BLaER1 treated with 17β-estradiol and CSF1 and Interleukin-3, amounts not matched to agents 10 nM and 100 nM (cell line): ENCODE measurements around the gene GPX1.
"Not testable (repeated sequence)": the region's sequence is repeated elsewhere in the genome, so short reads cannot be mapped to it uniquely, and the experiment has no call there.

Source experiments
- H3K27ac ChIP-seq, 11 experiments: shearing (Covaris generic); formaldehyde crosslinking; 2 replicates each; pipeline ENCODE4 v1.8.1; 2022
- H3K27me3 ChIP-seq, 11 experiments: shearing (Covaris generic); formaldehyde crosslinking; 2 replicates each; pipeline ENCODE4 v1.8.1; 2022
- H3K36me3 ChIP-seq, 11 experiments: shearing (Covaris generic); formaldehyde crosslinking; 2 replicates each; pipeline ENCODE4 v1.8.1; 2022
- H3K4me1 ChIP-seq, 10 experiments: shearing (Covaris generic); formaldehyde crosslinking; 2 replicates each; pipeline ENCODE4 v1.8.1; 2022
- H3K4me2 ChIP-seq, 11 experiments: shearing (Covaris generic); formaldehyde crosslinking; 2 replicates each; pipeline ENCODE4 v1.8.1; 2022
- H3K4me3 ChIP-seq, 10 experiments: shearing (Covaris generic); formaldehyde crosslinking; 2 replicates each; pipeline ENCODE4 v1.8.1; 2022
- H3K9ac ChIP-seq, 11 experiments: shearing (Covaris generic); formaldehyde crosslinking; 2 replicates each; pipeline ENCODE4 v1.8.1; 2022
- H3K9me3 ChIP-seq, 11 experiments: shearing (Covaris generic); formaldehyde crosslinking; replicated peaks in 1 of 11; 2 replicates each; pipeline ENCODE4 v1.8.1; 2022
- H4K20me1 ChIP-seq, 11 experiments: shearing (Covaris generic); formaldehyde crosslinking; 2 replicates each; pipeline ENCODE4 v1.8.1; 2022
- Cebpa-rat ChIP-seq, 11 experiments: shearing (Covaris generic); IDR thresholded peaks; 2 replicates each; pipeline ENCODE4 v1.8.1; 2022

Gene GPX1

GRCh38 chr3:49352890-49353421 is 5.2 kb downstream of the GPX1 start:
- H4K20me1 ChIP-seq, result peaks cover 13 to 29% (median 18%) of the 10 kb centered on the region in 11 experiments; a peak in 17 of 22 replicates
- no peaks in the 10 kb centered on the region for H3K27me3 ChIP-seq
- H3K36me3 ChIP-seq, result peaks cover 30 to 37% (median 35%) of the 10 kb centered on the region in 11 experiments
- H3K4me3 ChIP-seq, result peak overlapping the region in 2 of 10 experiments; percentile 39 to 46; a peak in 2 of 20 replicates
- peak overlapping the region; percentile 93 to 100 (median 97) for H3K27ac ChIP-seq
- peaks cover 0 to 8% (median 0%) of the 10 kb centered on the region in 11 experiments; a peak in 3 of 22 replicates for H3K9me3 ChIP-seq
- peaks cover 59 to 86% (median 84%) of the 10 kb centered on the region in 10 experiments for H3K4me1 ChIP-seq
- peak overlapping the region; percentile 70 to 98 (median 81) for H3K9ac ChIP-seq
- H3K4me2 ChIP-seq, result peak overlapping the region; percentile 69 to 98 (median 88)
- TF ChIP-seq Cebpa-rat (IDR thresholded peaks at IDR 0.05), result no peak

- Histone ChIP-seq H3K27ac (peak overlapping the region; percentile 93 to 100 (median 97)), H3K9ac (peak overlapping the region; percentile 70 to 98 (median 81)), H3K4me1 (peaks cover 64 to 93% (median 90%) of the 10 kb centered on the region in 10 experiments), H3K36me3 (peaks cover 24 to 33% (median 30%) of the 10 kb centered on the region in 11 experiments), H4K20me1 (peaks cover 7 to 22% (median 13%) of the 10 kb centered on the region in 11 experiments; a peak in 17 of 22 replicates), H3K4me3 (peak overlapping the region in 8 of 10 experiments; percentile 0 to 46 (median 22); a peak in 9 of 20 replicates), H3K27me3 (no peaks in the 10 kb centered on the region), H3K4me2 (peak overlapping the region; percentile 69 to 98 (median 88)), H3K9me3 (peaks cover 0 to 9% (median 0%) of the 10 kb centered on the region in 11 experiments; a peak in 3 of 22 replicates)
- TF ChIP-seq Cebpa-rat (IDR thresholded peaks at IDR 0.05), result no peak
Observed at GRCh38 chr3:49352281-49352680, 5.9 kb downstream of the GPX1 start.

DNA sequence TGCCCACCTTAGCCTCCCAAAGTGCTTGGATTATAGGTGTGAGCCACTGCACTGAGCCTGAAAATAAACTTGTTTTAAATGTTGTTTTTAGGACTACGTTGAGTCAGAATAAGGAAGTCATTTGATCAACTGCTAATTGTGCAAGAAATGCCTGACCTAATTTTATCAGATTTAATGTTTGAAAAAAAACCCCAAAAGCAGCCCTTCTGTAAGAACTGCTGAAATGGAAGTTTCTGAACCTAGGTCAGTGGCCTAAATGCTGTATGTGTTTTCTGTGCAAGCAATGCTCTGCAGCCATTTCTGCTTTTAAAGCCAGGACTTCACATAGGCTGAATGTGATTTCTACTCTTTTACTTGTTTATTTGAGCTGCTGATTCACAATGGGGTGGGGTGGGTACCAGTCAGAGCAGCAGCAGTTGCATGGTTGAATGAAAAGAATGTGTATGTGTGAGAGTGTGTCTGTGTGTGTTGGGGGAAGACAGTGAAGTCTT is 6.6 kb downstream of the GPX1 start:
- H3K27ac ChIP-seq, result peak overlapping the region; percentile 93 to 100 (median 97)
- peak overlapping the region; percentile 69 to 98 (median 88) for H3K4me2 ChIP-seq

GRCh38 chr3:49349348-49350114 is 8.6 kb downstream of the GPX1 start:
- H3K4me1 ChIP-seq, result peaks cover 68 to 98% (median 95%) of the 10 kb centered on the region in 10 experiments
- peak overlapping the region in 9 of 11 experiments; percentile 69 to 98 (median 90); a peak in 19 of 22 replicates for H3K4me2 ChIP-seq
- H3K9me3 ChIP-seq, result peaks cover 0 to 9% (median 0%) of the 10 kb centered on the region in 11 experiments; a peak in 3 of 22 replicates
- H3K27me3 ChIP-seq, result no peaks in the 10 kb centered on the region
- H3K36me3 ChIP-seq, result peaks cover 0 to 5% (median 2%) of the 10 kb centered on the region in 11 experiments; a peak in 9 of 22 replicates
- no peaks in the 10 kb centered on the region for H4K20me1 ChIP-seq
- H3K4me3 ChIP-seq, result no peak overlapping the region; a peak in 1 of 20 replicates
- H3K9ac ChIP-seq, result peak overlapping the region in 10 of 11 experiments; percentile 2 to 98 (median 83); a peak in 13 of 22 replicates
- H3K27ac ChIP-seq, result peak overlapping the region; percentile 93 to 100 (median 97)
- TF ChIP-seq Cebpa-rat (IDR thresholded peaks at IDR 0.05), result no peak

More for the DNA sequence above, 6.6 kb downstream of the GPX1 start:
- Histone ChIP-seq H3K4me3 (peak overlapping the region in 8 of 10 experiments; percentile 0 to 46 (median 22); a peak in 9 of 20 replicates), H3K9ac (peak overlapping the region; percentile 70 to 98 (median 81)), H3K4me1 (peaks cover 64 to 100% (median 97%) of the 10 kb centered on the region in 10 experiments), H3K9me3 (peaks cover 0 to 9% (median 0%) of the 10 kb centered on the region in 11 experiments; a peak in 3 of 22 replicates), H3K27me3 (no peaks in the 10 kb centered on the region), H3K36me3 (peaks cover 16 to 26% (median 22%) of the 10 kb centered on the region in 11 experiments), H4K20me1 (peaks cover under 1 to 15% (median 6%) of the 10 kb centered on the region in 11 experiments; a peak in 11 of 22 replicates)
- peak in 7 of 11 experiments; percentile 45 to 80 (median 68); a peak in 11 of 22 replicates for TF ChIP-seq Cebpa-rat (IDR thresholded peaks at IDR 0.05)

- Histone ChIP-seq H3K9ac (peak overlapping the region in 6 of 11 experiments; percentile 79 to 98 (median 90); a peak in 6 of 22 replicates), H3K27ac (peak overlapping the region; percentile 93 to 100 (median 97); a peak in 21 of 22 replicates), H3K4me2 (peak overlapping the region in 6 of 11 experiments; percentile 79 to 98 (median 93); a peak in 12 of 22 replicates), H3K4me1 (peaks cover 80 to 98% (median 96%) of the 10 kb centered on the region in 10 experiments)
- H3K9me3 ChIP-seq, H3K27me3 ChIP-seq, H3K36me3 ChIP-seq, H3K4me3 ChIP-seq, H4K20me1 ChIP-seq: not testable (repeated sequence)
Observed at GRCh38 chr3:49348361-49348760, 9.8 kb downstream of the GPX1 start.

DNA sequence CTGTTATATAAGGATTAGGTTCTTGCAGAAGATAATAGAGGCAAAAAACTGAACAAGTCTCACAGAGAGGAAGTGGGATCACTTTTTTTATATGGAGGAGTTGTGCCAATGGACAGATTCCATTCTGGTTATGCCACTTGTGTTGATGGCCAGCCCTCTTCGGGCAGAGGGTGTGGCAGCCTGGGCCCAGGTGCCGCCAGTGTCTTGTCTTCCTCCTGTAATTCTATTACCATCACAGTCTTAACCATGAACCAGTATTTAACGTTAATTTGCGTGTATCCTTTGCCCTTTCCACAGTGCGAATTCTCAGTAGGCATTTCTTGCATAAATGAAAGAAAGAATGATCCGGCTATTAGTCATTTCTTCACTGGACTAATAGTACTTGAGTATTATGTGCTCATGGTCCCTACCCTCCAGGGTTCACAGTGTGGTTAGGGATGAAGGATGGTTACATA is 11.3 kb downstream of the GPX1 start:
- TF ChIP-seq Cebpa-rat (IDR thresholded peaks at IDR 0.05), result no peak
- H3K4me1 ChIP-seq, result peaks cover 81 to 98% (median 96%) of the 10 kb centered on the region in 10 experiments
- peaks cover 0 to 9% (median 0%) of the 10 kb centered on the region in 11 experiments; a peak in 3 of 22 replicates for H3K9me3 ChIP-seq
- H4K20me1 ChIP-seq, result no peaks in the 10 kb centered on the region
- H3K4me3 ChIP-seq, result no peak overlapping the region
- H3K9ac ChIP-seq, result peak overlapping the region; percentile 79 to 98 (median 90)
- H3K36me3 ChIP-seq, result no peaks in the 10 kb centered on the region
- no peaks in the 10 kb centered on the region for H3K27me3 ChIP-seq
- H3K27ac ChIP-seq, result peak overlapping the region; percentile 93 to 100 (median 97)
- H3K4me2 ChIP-seq, result peak overlapping the region; percentile 79 to 98 (median 88)

DNA sequence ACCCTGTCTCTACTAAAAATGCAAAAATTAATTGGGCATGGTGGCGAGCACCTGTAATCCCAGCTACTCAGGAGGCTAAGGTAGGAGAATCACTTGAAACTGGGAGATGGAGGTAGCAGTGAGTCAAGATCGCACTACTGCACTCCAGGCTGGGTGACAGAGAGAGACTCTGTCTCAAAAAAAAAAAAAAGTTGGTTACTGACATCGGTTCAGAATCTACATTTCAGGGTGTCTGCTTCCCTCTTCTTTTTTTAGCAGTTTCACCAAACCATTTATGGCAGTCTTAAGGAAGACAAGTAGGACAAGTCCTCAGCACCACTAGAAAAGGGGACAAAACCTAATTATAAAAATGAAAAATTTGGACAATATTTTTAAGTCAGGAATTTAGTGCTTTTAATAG is 15.0 kb downstream of the GPX1 start:
- H3K4me1 ChIP-seq, result peaks cover 74 to 91% (median 86%) of the 10 kb centered on the region in 10 experiments
- no peaks in the 10 kb centered on the region for H3K27me3 ChIP-seq
- H3K9me3 ChIP-seq, result peaks cover 0 to 3% (median 0%) of the 10 kb centered on the region in 11 experiments; a peak in 3 of 22 replicates
- H3K36me3 ChIP-seq, result peaks cover 0 to 6% (median 0%) of the 10 kb centered on the region in 11 experiments; a peak in 5 of 22 replicates
- peak overlapping the region; percentile 79 to 98 (median 88) for H3K4me2 ChIP-seq
- peak overlapping the region; percentile 93 to 100 (median 97) for H3K27ac ChIP-seq
- H4K20me1 ChIP-seq, result peaks cover 0 to 7% (median 0%) of the 10 kb centered on the region in 11 experiments; a peak in 7 of 22 replicates
- H3K4me3 ChIP-seq, result peak overlapping the region in 3 of 10 experiments; percentile 14 to 39 (median 19); a peak in 2 of 20 replicates
- TF ChIP-seq Cebpa-rat (IDR thresholded peaks at IDR 0.05), result no peak
- H3K9ac ChIP-seq, result peak overlapping the region; percentile 85 to 98 (median 91); a peak in 21 of 22 replicates

DNA sequence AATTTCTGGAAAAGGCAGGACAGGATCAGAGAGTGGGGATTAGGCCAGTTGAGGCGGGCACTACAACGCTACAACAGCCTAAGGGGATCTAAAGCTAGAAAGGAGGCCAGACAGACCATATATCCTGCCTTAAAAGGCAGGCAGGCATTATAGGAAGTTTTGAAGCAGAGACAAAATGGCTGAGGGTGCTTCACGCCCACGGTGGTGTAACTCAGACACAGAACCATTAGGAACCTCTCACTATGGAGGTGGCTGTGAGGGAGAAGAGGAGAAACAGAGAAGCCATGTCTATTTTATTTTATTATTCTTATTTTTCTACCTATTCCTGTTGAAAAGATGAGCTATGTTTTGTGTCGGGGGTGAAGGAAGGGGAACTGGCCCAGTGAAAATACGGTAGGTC is 16.2 kb downstream of the GPX1 start:
- peak overlapping the region; percentile 85 to 98 (median 91); a peak in 21 of 22 replicates for H3K9ac ChIP-seq
- H3K4me1 ChIP-seq, result peaks cover 74 to 87% (median 82%) of the 10 kb centered on the region in 10 experiments

More for the DNA sequence above, 16.2 kb downstream of the GPX1 start:
- Histone ChIP-seq H3K27me3 (no peaks in the 10 kb centered on the region), H3K36me3 (peaks cover 6 to 18% (median 8%) of the 10 kb centered on the region in 11 experiments), H3K9me3 (no peaks in the 10 kb centered on the region), H4K20me1 (peaks cover 1 to 19% (median 10%) of the 10 kb centered on the region in 11 experiments; a peak in 14 of 22 replicates), H3K4me3 (no peak overlapping the region; a peak in 1 of 20 replicates), H3K27ac (peak overlapping the region; percentile 93 to 100 (median 97)), H3K4me2 (peak overlapping the region; percentile 79 to 98 (median 88))
- no peak for TF ChIP-seq Cebpa-rat (IDR thresholded peaks at IDR 0.05)
